Left cardiac atrium (tissue), 4 donors: Measurements from ENCODE around the gene EHMT2. TPM values are rescaled to one million over a fixed set of nuclear protein-coding genes. Genes with fewer than 3 reads are reported as not detected.
"Not testable (repeated sequence)": the region's sequence is repeated elsewhere in the genome, so short reads cannot be mapped to it uniquely, and the experiment has no call there.

Experiments
- ATAC-seq, 2 donors: fragments of 200-7000 bp; cut with Tn5 transposase; one replicate each; pipeline ENCODE4 v1.9.1; 2020; ENCODE audit warnings: mild to moderate bottlenecking in 2 of 2, moderate library complexity in 2 of 2
- DNase-seq: peaks from one replicate; pipeline ENCODE4 v3.0.0-alpha.2; 2020
- intact Hi-C, 2 donors: fragments of 100-400 bp; cut with DNase I; formaldehyde crosslinking; loops; one replicate each; pipeline versions ENCODE4 v1.14.1 to v1.15.1; 2022 to 2023
- total RNA-seq, 2 donors: library from RNA; stranded (reverse); fragmentation: NEBNext Ultra II Directional; extraction: Animal tissue kit (Norgen Biotek cat#: 25700); gene quantifications; one replicate each; pipeline ENCODE4 v1.2.1, GENCODE V29; 2021
- donor health status: DM: no; HTN: yes; CAD: no.
- donor health status: DM: no; HTN: yes; CAD: no; lungs with severe emphysema.
- donor health status: DM: yes; HTN: yes; CAD: no.
- donor health status: Dilated cardiomyopathy.

Gene EHMT2
- total RNA-seq, 2 donors from 2014 or later = 12.9 to 20.2 TPM

GRCh38 chr6:31877651-31878161, 19.8 kb downstream of the EHMT2 start:
- intact Hi-C loops = no loop called here
- no peak for DNase-seq
- ATAC-seq = no peak

- intact Hi-C loops = no loop called here
- DNase-seq (no peak), ATAC-seq (no peak)
These were observed 20.3 kb downstream of the EHMT2 start for GRCh38 chr6:31877125-31877650.

GRCh38 chr6:31876357-31876756, 21.1 kb downstream of the EHMT2 start:
- ATAC-seq (no peak), DNase-seq (no peak)
- intact Hi-C loops = no loop called here

- intact Hi-C loops = no loop called here
- no peak for DNase-seq
- no peak for ATAC-seq
These were observed 21.6 kb downstream of the EHMT2 start for GRCh38 chr6:31875877-31876276.

GRCh38 chr6:31874836-31875572, 22.5 kb downstream of the EHMT2 start:
- ATAC-seq (no peak), DNase-seq (no peak)
- intact Hi-C loops = no loop called here

GRCh38 chr6:31874084-31874670, 23.3 kb downstream of the EHMT2 start:
- DNase-seq = no peak
- intact Hi-C loops = no loop called here
- ATAC-seq = no peak

GRCh38 chr6:31871046-31871659, 26.3 kb downstream of the EHMT2 start:
- intact Hi-C loops = no loop called here
- DNase-seq (no peak), ATAC-seq (no peak)

- no peak for DNase-seq
- ATAC-seq = no peak
- intact Hi-C loops = no loop called here
These were observed 27.0 kb downstream of the EHMT2 start for GRCh38 chr6:31870385-31870921.

GRCh38 chr6:31869343-31869742, 28.2 kb downstream of the EHMT2 start:
- DNase-seq = no peak
- intact Hi-C loops = no loop called here
- no peak for ATAC-seq

GRCh38 chr6:31868658-31868971, 28.9 kb downstream of the EHMT2 start:
- ATAC-seq, intact Hi-C loops, DNase-seq: not testable (repeated sequence)

GRCh38 chr6:31865205-31866118, 32.0 kb downstream of the EHMT2 start:
- intact Hi-C loops = no loop called here
- ATAC-seq (no peak), DNase-seq (no peak)

- ATAC-seq (no peak), DNase-seq (no peak)
- intact Hi-C loops = no loop called here
These were observed 32.7 kb downstream of the EHMT2 start for GRCh38 chr6:31864818-31865204.

- ATAC-seq, intact Hi-C loops, DNase-seq: not testable (repeated sequence)
These were observed 33.4 kb downstream of the EHMT2 start for GRCh38 chr6:31864123-31864562.

- peak; percentile 98 for ATAC-seq
- peak; percentile 100 for DNase-seq
- intact Hi-C loops = no loop called here
These were observed 34.9 kb downstream of the EHMT2 start, which contains the start of gene NEU1 for GRCh38 chr6:31862344-31863235. NEU1 (minus strand) TSS chr6:31862821; CDS start chr6:31862776, 45 bp downstream.

GRCh38 chr6:31861919-31862343, 35.6 kb downstream of the EHMT2 start:
- DNase-seq (no peak), ATAC-seq (no peak)
- intact Hi-C loops = no loop called here

GRCh38 chr6:31861150-31861549, 36.3 kb downstream of the EHMT2 start:
- intact Hi-C loops = no loop called here
- ATAC-seq = no peak
- DNase-seq = no peak

- DNase-seq (no peak), ATAC-seq (no peak)
- intact Hi-C loops = loop anchor here in 1 of 2 donors (1.0 kb wide), 1 partner anchor 15 kb away; no protein-coding TSS in a partner anchor
These were observed 37.1 kb downstream of the EHMT2 start for GRCh38 chr6:31860349-31860748.

- ATAC-seq = no peak
- no peak for DNase-seq
- intact Hi-C loops = loop anchor here in 1 of 2 donors (1.0 kb wide), 1 partner anchor 15 kb away; no protein-coding TSS in a partner anchor
These were observed 37.6 kb downstream of the EHMT2 start for GRCh38 chr6:31859923-31860322.
